ENCODE data around the gene C2CD4C. TPM values are rescaled to one million over a fixed set of nuclear protein-coding genes. Genes with fewer than 3 reads are reported as not detected.
"Not testable (repeated sequence)": the region's sequence is repeated elsewhere in the genome, so short reads cannot be mapped to it uniquely, and the experiment has no call there.

The C2CD4C gene
- total RNA-seq, 4 donors from 2014 or later: 2.4 to 2.5 TPM; not detected in 2

DNA sequence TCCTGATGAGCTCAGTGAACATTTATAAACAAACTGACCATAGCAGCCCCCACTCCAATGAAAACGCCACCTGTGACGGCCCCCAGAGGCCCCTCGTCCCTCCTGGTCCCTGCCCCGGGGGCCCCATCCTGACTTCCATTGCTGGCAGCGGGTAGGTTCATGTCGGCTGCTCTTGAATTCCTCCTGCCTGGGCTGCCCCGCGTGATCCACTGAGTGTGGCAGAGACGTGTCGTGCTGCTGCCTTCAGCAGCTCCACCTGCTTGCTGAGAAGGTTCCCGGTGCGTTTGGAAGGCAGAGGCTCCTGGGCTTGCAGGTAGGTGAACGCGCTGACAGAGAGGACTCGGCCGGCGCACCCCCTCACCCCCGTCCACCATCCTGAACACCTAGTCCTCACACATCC, 11.6 kb downstream of the C2CD4C start:
- no peaks in the 10 kb centered on the region for H3K4me1 ChIP-seq
- H3K27me3 ChIP-seq: no peaks in the 10 kb centered on the region
- intact Hi-C loops (cut with DNase I; ENCODE audit: low total_unique reads): no loop called here
- TF ChIP-seq, protein P1, sequence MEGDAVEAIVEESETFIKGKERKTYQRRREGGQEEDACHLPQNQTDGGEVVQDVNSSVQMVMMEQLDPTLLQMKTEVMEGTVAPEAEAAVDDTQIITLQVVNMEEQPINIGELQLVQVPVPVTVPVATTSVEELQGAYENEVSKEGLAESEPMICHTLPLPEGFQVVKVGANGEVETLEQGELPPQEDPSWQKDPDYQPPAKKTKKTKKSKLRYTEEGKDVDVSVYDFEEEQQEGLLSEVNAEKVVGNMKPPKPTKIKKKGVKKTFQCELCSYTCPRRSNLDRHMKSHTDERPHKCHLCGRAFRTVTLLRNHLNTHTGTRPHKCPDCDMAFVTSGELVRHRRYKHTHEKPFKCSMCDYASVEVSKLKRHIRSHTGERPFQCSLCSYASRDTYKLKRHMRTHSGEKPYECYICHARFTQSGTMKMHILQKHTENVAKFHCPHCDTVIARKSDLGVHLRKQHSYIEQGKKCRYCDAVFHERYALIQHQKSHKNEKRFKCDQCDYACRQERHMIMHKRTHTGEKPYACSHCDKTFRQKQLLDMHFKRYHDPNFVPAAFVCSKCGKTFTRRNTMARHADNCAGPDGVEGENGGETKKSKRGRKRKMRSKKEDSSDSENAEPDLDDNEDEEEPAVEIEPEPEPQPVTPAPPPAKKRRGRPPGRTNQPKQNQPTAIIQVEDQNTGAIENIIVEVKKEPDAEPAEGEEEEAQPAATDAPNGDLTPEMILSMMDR (IDR thresholded peaks at IDR 0.05): no peak
- TF ChIP-seq POLR2A (IDR thresholded peaks at IDR 0.05): no peak
- no peak overlapping the region for H3K27ac ChIP-seq
- no peaks in the 10 kb centered on the region for H3K9me3 ChIP-seq
- no peak for DNase-seq
- H3K4me3 ChIP-seq: no peak overlapping the region
- no peaks in the 10 kb centered on the region for H3K36me3 ChIP-seq

DNA sequence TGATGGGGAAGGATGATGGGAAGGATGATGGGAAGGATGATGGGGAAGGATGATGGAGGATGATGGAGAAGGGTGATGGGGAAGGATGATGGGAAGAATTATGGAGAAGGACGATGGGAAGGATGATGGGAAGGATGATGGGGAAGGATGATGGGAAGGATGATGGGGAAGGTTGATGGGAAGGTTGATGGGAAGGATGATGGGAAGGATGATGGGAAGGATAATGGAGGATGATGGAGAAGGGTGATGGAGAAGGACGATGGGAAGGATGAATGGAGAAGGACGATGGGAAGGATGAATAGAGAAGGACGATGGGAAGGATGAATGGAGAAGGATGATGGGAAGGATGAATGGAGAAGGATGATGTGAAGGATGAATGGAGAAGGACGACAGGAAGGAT, 13.5 kb downstream of the C2CD4C start:
- Histone ChIP-seq H3K27me3 (no peaks in the 10 kb centered on the region), H3K36me3 (no peaks in the 10 kb centered on the region), H3K4me3 (no peak overlapping the region), H3K9me3 (no peaks in the 10 kb centered on the region), H3K27ac (no peak overlapping the region), H3K4me1 (no peaks in the 10 kb centered on the region)
- TF ChIP-seq, protein P1 (IDR thresholded peaks at IDR 0.05): no peak
- intact Hi-C loops (cut with DNase I; ENCODE audit: low total_unique reads): no loop called here
- no peak for DNase-seq

DNA sequence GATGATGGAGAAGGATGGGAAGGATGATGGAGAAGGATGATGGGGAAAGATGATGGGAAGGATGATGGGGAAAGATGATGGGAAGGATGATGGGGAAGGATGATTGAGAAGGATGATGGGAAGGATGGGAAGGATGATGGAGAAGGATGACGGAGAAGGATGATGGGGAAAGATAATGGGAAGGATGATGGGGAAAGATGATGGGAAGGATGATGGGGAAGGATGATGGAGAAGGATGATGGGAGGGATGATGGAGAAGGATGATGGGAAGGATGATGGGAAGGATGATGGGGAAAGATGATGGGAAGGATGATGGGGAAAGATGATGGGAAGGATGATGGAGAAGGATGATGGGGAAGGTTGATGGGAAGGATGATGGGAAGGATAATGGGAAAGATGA, 14.1 kb downstream of the C2CD4C start:
- DNase-seq; H3K9me3 ChIP-seq; intact Hi-C loops (cut with DNase I; ENCODE audit: low total_unique reads): not testable (repeated sequence)

DNA sequence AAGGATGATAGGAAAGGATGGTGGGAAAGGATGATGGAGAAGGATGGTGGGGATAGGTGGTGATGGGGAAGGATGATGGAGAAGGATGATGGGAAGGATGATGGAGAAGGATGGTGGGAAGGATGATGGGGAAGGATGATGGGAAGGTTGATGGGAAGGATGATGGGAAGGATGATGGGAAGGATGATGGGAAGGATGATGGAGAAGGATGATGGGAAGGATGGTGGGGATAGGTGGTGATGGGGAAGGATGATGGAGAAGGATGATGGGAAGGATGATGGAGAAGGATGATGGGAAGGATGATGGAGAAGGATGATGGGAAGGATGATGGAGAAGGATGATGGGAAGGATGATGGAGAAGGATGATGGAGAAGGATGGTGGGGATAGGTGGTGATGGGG, 15.4 kb downstream of the C2CD4C start:
- H3K4me1 ChIP-seq; H3K9me3 ChIP-seq; intact Hi-C loops (cut with DNase I; ENCODE audit: low total_unique reads); H3K27me3 ChIP-seq; H3K4me3 ChIP-seq; H3K36me3 ChIP-seq; DNase-seq; H3K27ac ChIP-seq: not testable (repeated sequence)

More for the DNA sequence above, 14.1 kb downstream of the C2CD4C start:
- H3K4me3 ChIP-seq, H3K36me3 ChIP-seq, H3K27me3 ChIP-seq, H3K27ac ChIP-seq, H3K4me1 ChIP-seq: not testable (repeated sequence)

DNA sequence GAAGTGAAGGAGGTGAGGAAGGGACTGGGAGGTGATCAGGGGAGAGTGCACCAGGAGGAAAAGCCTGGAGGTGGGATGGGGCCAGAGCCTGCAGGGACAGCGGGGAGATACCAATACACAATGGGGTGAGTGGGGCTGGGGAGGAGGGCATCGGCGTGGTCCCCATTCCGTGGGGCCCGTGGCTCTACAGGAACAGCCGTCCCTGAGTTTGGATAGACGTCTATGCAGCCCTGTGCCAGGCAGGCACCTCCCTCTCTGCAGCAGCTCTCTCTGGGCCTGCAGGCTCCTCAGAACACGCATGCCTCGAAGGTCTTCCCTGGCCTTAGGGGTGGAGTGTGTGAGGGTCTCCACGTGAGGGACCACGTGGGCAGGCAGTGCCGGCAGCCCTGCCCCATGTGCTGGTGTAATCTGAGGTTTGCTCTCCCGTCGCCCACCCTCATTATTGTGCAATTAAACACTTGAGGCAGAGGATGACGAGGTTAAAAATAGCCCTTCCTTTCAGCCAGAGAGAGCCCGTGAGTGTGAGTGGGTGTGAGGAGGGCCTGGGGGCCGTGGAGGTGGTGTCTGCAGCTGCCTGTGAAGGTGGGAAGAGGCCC, 16.5 kb downstream of the C2CD4C start:
- intact Hi-C loops (cut with DNase I; ENCODE audit: low total_unique reads): no loop called here

DNA sequence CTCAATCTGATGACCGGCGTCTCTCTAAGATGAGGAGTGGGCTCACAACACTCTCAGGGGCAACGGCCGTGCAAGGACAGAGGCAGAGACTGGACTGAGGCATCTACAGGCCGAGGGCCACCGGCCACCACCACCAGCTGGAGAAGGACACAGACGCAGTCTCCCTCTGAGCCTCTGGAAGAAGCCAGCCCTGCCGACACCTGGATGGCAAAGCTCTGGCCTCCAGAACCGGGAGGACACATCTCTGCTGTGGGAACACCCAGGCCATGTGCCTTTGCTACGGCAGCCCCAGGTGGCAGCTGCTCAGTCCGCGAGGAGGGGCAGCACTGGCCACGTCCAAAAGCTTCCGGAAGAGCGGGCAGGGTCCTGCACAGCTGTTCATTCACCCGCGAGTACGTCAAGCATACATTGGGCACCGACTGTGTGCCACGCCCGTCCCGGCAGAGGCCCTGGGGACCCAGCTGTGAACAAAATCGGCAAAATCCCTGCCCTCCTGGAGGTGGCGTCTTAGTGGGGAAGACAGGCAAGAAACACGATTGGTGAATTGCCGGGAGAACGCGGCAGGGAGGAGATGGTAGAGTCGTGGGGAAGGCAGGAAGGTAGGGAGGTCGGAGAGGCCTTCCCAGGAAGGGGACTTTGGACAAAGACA, 17.1 kb downstream of the C2CD4C start:
- no peak for DNase-seq
- intact Hi-C loops (cut with DNase I; ENCODE audit: low total_unique reads): no loop called here

More for the DNA sequence above, 16.5 kb downstream of the C2CD4C start:
- TF ChIP-seq POLR2A (IDR thresholded peaks at IDR 0.05): no peak
- no peak overlapping the region for H3K4me3 ChIP-seq
- no peak for DNase-seq
- no peaks in the 10 kb centered on the region for H3K4me1 ChIP-seq
- H3K27ac ChIP-seq: no peak overlapping the region
- H3K36me3 ChIP-seq: no peaks in the 10 kb centered on the region
- H3K27me3 ChIP-seq: no peaks in the 10 kb centered on the region
- no peaks in the 10 kb centered on the region for H3K9me3 ChIP-seq

More for the DNA sequence above, 17.1 kb downstream of the C2CD4C start:
- no peaks in the 10 kb centered on the region for H3K36me3 ChIP-seq
- no peaks in the 10 kb centered on the region for H3K27me3 ChIP-seq
- H3K9me3 ChIP-seq: no peaks in the 10 kb centered on the region
- no peak overlapping the region for H3K4me3 ChIP-seq
- TF ChIP-seq, protein P1 (IDR thresholded peaks at IDR 0.05): no peak
- TF ChIP-seq POLR2A (IDR thresholded peaks at IDR 0.05): no peak
- H3K4me1 ChIP-seq: no peaks in the 10 kb centered on the region
- no peak overlapping the region for H3K27ac ChIP-seq

Data from uterus (tissue), 4 donors.